IPS DF 4.7 (cell line): ENCODE results near the gene COX8C.

Experiments used
- DNase-seq: peaks from one replicate; pipeline ENCODE4 v3.0.0-alpha.2; 2013; ENCODE audit warnings: low spot score; ENCODE audit errors: extremely low read depth

Gene COX8C

GRCh38 chr14:93346926-93347721, at the start of gene COX8C:
Gene COX8C, plus strand, starts transcription at chr14:93347182. Its CDS starts 87 bp downstream, at chr14:93347269.
- DNase-seq, result no peak

- no peak for DNase-seq
Measured at GRCh38 chr14:93299416-93299815, 47.6 kb upstream of the COX8C start.

- DNase-seq, result no peak
Measured at GRCh38 chr14:93299866-93300265, 47.1 kb upstream of the COX8C start.

GRCh38 chr14:93301821-93302447, 45.0 kb upstream of the COX8C start:
- no peak for DNase-seq

- no peak for DNase-seq
Measured at GRCh38 chr14:93302688-93303581, 44.0 kb upstream of the COX8C start.

GRCh38 chr14:93303659-93304058, 43.3 kb upstream of the COX8C start:
- DNase-seq, result no peak

- no peak for DNase-seq
Measured at GRCh38 chr14:93304771-93305170, 42.2 kb upstream of the COX8C start.

GRCh38 chr14:93305725-93306418, 41.1 kb upstream of the COX8C start:
- DNase-seq, result no peak

GRCh38 chr14:93306812-93307211, 40.2 kb upstream of the COX8C start:
- DNase-seq, result no peak

- DNase-seq, result no peak
Measured at GRCh38 chr14:93308686-93309345, 38.2 kb upstream of the COX8C start.

- no peak for DNase-seq
Measured at GRCh38 chr14:93309427-93309966, 37.5 kb upstream of the COX8C start.

- DNase-seq, result no peak
Measured at GRCh38 chr14:93311082-93311481, 35.9 kb upstream of the COX8C start.

- no peak for DNase-seq
Measured at GRCh38 chr14:93315575-93315974, 31.4 kb upstream of the COX8C start.

- no peak for DNase-seq
Measured at GRCh38 chr14:93316716-93317115, 30.3 kb upstream of the COX8C start.

GRCh38 chr14:93317210-93317874, 29.6 kb upstream of the COX8C start:
- DNase-seq, result no peak

GRCh38 chr14:93317875-93318807, 28.8 kb upstream of the COX8C start:
- no peak for DNase-seq

GRCh38 chr14:93318927-93319326, 28.1 kb upstream of the COX8C start:
- DNase-seq, result no peak

GRCh38 chr14:93319494-93319893, 27.5 kb upstream of the COX8C start:
- DNase-seq, result no peak

- no peak for DNase-seq
Measured at GRCh38 chr14:93319958-93320357, 27.0 kb upstream of the COX8C start.
